DOHH2 (cell line): ENCODE data around the gene DNAI1.

Experiments used
- EZH2phosphoT487 ChIP-seq: fragments of 200-600 bp; sonication (generic); IDR thresholded peaks from 2 replicates; pipeline ENCODE4 v1.6.1; 2017; ENCODE audit warnings: borderline replicate concordance, mild to moderate bottlenecking, antibody characterized with exemption, low read length, moderate library complexity, mixed read lengths
- TF ChIP-seq, protein P1 (sequence below): fragments of 200-600 bp; sonication (generic); IDR thresholded peaks from one replicate; pipeline ENCODE4 v1.5.1; 2014; ENCODE audit warnings: antibody characterized with exemption, mild to moderate bottlenecking, low read depth, low read length; ENCODE audit not compliant: poor library complexity, severe bottlenecking

DNA sequence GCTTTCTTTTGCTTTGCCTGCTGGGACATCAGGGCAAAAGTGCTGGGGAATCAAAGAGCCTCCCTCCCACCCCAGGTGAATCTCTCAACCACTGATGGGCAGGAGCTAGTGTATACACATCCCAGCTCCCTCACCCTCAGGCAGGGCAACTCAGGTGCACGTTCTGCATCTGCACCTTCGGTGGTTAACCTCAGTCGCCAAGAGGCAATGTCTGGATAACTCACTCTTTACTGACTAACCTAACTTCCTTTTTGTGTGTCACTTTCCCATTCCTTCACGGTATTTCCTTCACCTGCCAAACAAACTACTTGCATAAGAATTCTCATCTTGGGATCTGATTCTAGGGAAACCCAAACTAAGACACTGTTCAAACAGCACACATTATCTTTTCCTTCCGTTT, 104.7 kb downstream of the DNAI1 start:
- TF ChIP-seq, protein P1, sequence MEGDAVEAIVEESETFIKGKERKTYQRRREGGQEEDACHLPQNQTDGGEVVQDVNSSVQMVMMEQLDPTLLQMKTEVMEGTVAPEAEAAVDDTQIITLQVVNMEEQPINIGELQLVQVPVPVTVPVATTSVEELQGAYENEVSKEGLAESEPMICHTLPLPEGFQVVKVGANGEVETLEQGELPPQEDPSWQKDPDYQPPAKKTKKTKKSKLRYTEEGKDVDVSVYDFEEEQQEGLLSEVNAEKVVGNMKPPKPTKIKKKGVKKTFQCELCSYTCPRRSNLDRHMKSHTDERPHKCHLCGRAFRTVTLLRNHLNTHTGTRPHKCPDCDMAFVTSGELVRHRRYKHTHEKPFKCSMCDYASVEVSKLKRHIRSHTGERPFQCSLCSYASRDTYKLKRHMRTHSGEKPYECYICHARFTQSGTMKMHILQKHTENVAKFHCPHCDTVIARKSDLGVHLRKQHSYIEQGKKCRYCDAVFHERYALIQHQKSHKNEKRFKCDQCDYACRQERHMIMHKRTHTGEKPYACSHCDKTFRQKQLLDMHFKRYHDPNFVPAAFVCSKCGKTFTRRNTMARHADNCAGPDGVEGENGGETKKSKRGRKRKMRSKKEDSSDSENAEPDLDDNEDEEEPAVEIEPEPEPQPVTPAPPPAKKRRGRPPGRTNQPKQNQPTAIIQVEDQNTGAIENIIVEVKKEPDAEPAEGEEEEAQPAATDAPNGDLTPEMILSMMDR: no peak
- TF ChIP-seq EZH2phosphoT487: no peak
